ENCODE measurements around the gene TULP1.

DNA sequence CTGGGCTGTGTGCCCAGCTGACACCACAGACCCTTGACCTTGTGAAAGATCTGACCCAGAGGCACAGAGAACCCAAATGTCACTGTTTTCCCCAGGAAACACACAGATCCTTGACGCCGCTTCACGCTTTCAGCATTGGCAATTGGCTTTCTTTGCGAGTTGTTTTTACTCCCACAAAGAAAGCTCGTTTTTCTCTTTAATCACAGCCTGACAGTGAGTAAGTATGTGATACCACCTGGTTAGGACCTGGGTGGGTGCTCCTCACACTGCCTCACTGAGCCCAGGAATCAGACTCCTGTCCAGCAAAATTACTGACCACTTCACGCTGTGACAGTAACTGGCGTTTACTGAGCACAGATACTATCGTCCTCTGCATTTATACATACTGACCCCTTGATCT, 31.5 kb downstream of the TULP1 start:
- TF ChIP-seq, protein P1, sequence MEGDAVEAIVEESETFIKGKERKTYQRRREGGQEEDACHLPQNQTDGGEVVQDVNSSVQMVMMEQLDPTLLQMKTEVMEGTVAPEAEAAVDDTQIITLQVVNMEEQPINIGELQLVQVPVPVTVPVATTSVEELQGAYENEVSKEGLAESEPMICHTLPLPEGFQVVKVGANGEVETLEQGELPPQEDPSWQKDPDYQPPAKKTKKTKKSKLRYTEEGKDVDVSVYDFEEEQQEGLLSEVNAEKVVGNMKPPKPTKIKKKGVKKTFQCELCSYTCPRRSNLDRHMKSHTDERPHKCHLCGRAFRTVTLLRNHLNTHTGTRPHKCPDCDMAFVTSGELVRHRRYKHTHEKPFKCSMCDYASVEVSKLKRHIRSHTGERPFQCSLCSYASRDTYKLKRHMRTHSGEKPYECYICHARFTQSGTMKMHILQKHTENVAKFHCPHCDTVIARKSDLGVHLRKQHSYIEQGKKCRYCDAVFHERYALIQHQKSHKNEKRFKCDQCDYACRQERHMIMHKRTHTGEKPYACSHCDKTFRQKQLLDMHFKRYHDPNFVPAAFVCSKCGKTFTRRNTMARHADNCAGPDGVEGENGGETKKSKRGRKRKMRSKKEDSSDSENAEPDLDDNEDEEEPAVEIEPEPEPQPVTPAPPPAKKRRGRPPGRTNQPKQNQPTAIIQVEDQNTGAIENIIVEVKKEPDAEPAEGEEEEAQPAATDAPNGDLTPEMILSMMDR (IDR thresholded peaks at IDR 0.05; ENCODE audit: low read depth, low read length), result no peak
- TF ChIP-seq POLR2A (IDR thresholded peaks at IDR 0.05; ENCODE audit: extremely low read depth, insufficient read length) (no peak), MYC (IDR thresholded peaks at IDR 0.05; ENCODE audit: low read depth, low read length) (no peak)
- TF ChIP-seq, protein P2, sequence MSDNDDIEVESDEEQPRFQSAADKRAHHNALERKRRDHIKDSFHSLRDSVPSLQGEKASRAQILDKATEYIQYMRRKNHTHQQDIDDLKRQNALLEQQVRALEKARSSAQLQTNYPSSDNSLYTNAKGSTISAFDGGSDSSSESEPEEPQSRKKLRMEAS (IDR thresholded peaks at IDR 0.05; ENCODE audit: low read depth, low read length), result no peak

Measured in NB4 (cell line).